ENCODE measurements around the gene CABP4. TPM values are rescaled to one million over a fixed set of nuclear protein-coding genes. Genes with fewer than 3 reads are reported as not detected.

The CABP4 gene
- total and polyA plus RNA-seq, 2 donors (not counting 1 experiment from before 2014, with no cell fraction given), result 3.2 to 5.2 TPM

DNA sequence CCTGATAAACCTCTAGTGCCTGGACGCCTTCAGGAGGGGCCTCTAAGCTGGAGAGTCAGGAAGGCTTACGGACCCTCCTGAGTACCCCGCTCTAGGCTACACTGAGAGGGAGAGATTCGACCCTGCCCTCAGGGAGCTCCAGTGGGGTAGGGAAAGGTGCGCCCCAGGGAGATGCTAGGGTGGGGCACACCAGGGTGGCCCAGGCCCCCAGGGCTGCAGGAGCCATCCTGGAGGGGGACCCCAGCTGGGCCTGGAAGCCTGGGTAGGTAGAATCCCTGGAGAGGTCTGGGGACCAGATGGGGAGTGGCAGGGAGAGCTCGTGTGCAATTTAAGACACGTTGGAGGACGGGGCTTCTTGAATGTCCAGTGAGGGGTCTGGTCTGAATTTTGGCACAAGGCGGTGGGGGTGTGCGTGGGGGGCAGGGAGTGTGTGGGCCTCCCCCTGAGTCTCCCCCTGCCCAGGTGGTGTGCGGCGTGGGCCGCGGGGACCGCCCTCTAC, 35.0 kb upstream of the CABP4 start:
- peak overlapping the region in 4 of 5 experiments; percentile 32 to 63 (median 53) for H3K4me3 ChIP-seq (ENCODE audit: control extremely low read depth in 1 of 5, extremely low read depth in 1 of 5, insufficient read depth in 1 of 5, low read depth in 2 of 5, low read length in 4 of 5)
- TF ChIP-seq EZH2 (IDR thresholded peaks at IDR 0.05; ENCODE audit: borderline replicate concordance, insufficient read depth, low read depth, low read length, poor library complexity, severe bottlenecking), result no peak
- TF ChIP-seq, protein P1, sequence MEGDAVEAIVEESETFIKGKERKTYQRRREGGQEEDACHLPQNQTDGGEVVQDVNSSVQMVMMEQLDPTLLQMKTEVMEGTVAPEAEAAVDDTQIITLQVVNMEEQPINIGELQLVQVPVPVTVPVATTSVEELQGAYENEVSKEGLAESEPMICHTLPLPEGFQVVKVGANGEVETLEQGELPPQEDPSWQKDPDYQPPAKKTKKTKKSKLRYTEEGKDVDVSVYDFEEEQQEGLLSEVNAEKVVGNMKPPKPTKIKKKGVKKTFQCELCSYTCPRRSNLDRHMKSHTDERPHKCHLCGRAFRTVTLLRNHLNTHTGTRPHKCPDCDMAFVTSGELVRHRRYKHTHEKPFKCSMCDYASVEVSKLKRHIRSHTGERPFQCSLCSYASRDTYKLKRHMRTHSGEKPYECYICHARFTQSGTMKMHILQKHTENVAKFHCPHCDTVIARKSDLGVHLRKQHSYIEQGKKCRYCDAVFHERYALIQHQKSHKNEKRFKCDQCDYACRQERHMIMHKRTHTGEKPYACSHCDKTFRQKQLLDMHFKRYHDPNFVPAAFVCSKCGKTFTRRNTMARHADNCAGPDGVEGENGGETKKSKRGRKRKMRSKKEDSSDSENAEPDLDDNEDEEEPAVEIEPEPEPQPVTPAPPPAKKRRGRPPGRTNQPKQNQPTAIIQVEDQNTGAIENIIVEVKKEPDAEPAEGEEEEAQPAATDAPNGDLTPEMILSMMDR (IDR thresholded peaks at IDR 0.05), result no peak

More for the DNA sequence above, 35.0 kb upstream of the CABP4 start:
- peak overlapping the region; percentile 91 for H3K27ac Mint-ChIP-seq
- peak overlapping the region; percentile 83 for H3K4me3 Mint-ChIP-seq
- no peaks in the 10 kb centered on the region for H4K20me1 ChIP-seq (ENCODE audit: control insufficient read depth, insufficient read depth, low read length, poor library complexity, severe bottlenecking)
- H3K4me1 Mint-ChIP-seq, result peaks cover 49% of the 10 kb centered on the region
- H3K4me1 ChIP-seq (ENCODE audit: control insufficient read depth in 2 of 2, insufficient read depth in 2 of 2, low read length in 2 of 2), result peaks cover 51 to 57% of the 10 kb centered on the region in 2 donors
- no peaks in the 10 kb centered on the region for H3K9me3 ChIP-seq (ENCODE audit: control extremely low read depth in 1 of 3, control insufficient read depth in 2 of 3, insufficient read depth in 1 of 3, low read length in 2 of 3)
- H3K27me3 Mint-ChIP-seq, result no peaks in the 10 kb centered on the region
- peak overlapping the region; percentile 51 for H2AFZ ChIP-seq (ENCODE audit: insufficient read depth, low read depth, low read length, poor library complexity, severe bottlenecking)
- ChIA-PET CTCF (interaction anchor here (0.8 to 10.4 kb wide), 12 partner anchors 7 to 74 kb away, joined by 3 to 121 read pairs (median 5); partner anchors contain the start of genes PPP1CA, PTPRCAP, RAD9A and RPS6KB2), POLR2A (interaction anchor here (0.6 to 10.7 kb wide), 17 partner anchors 9 to 211 kb away, joined by 3 to 195 read pairs (median 11); partner anchors contain the start of genes POLD4, PPP1CA, PTPRCAP and RAD9A)
- H3K36me3 ChIP-seq (replicated peaks in 1 of 2; ENCODE audit: control extremely low read depth in 1 of 2, control insufficient read depth in 1 of 2, extremely low read depth in 1 of 2, insufficient read depth in 2 of 2, low read length in 1 of 2), result no peaks in the 10 kb centered on the region
- no peak for DNase-seq
- no peak for ATAC-seq (ENCODE audit: low read depth)
- intact Hi-C loops (cut with micrococcal nuclease), result loop anchor here (2.0 kb wide), 1 partner anchor 17 kb away; the partner anchor contains the start of gene PTPRCAP
- H3K9ac ChIP-seq (ENCODE audit: low read length), result peak overlapping the region; percentile 68
- H3K79me2 ChIP-seq (ENCODE audit: control insufficient read depth, insufficient read depth, low read length), result peaks cover 21% of the 10 kb centered on the region
- no peaks in the 10 kb centered on the region for H3K9me3 Mint-ChIP-seq (ENCODE audit: insufficient read depth)
- H3K4me2 ChIP-seq (replicated peaks; ENCODE audit: low read depth, low read length, poor library complexity, severe bottlenecking), result peak overlapping the region; percentile 95
- peak overlapping the region; percentile 43 to 71 for H3K27ac ChIP-seq (ENCODE audit: low read length in 2 of 2)
- no peaks in the 10 kb centered on the region for H3K27me3 ChIP-seq (replicated peaks in 1 of 4; ENCODE audit: control extremely low read depth in 1 of 4, control insufficient read depth in 3 of 4, insufficient read depth in 4 of 4, low read length in 3 of 4)
- 32% methylated on average over 10 of the region's 15 CpGs for WGBS (ENCODE audit: insufficient coverage)

Data from B cell (primary cell).